Measurements from ENCODE around the gene CUEDC2. TPM values are rescaled to one million over a fixed set of nuclear protein-coding genes. Genes with fewer than 3 reads are reported as not detected.

CUEDC2 gene
- total RNA-seq, 1 experiment from 2014 or later, result 89.3 TPM

DNA sequence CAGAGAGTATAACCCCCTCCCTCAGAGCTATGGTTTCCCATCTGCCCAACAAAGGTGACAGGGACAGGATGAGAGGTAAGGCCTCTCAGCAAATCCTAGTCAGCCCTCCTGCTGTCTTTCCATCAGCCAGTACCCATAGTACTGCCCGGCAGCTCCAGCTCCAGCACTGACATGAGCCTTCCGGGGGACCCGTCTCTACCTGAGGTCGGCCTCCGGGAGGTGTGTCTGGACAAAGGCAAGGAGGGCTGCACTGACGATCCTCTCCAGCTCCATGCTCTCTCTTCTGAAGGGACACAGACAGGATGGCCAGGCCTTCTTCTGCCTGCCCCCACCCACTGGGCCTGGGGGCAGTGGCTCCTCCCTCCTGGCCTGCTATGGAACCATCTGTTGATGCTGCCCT is 7.5 kb downstream of the CUEDC2 start:
- DNase-seq (ENCODE audit: low read depth), result no peak

DNA sequence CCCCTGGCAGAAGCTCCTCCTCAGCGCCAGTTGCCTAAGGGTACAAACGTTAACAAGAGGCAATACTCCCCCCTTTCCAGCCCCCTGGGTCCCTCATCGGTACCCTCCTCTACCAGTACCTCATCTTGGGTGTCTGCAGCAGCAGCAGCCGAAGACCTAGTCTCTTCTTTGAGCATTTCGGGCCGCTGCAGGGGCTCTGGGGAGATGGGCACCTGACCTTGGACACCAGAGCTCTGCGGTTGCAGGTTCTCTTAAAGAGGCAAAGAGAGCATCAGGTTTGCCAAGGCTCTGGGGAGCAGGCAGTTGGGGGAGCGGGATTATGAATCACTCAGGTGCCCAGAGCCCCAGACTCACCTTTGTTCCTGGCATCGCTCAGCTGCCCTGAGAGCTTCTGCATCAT is 8.2 kb downstream of the CUEDC2 start:
- DNase-seq (ENCODE audit: low read depth), result no peak

DNA sequence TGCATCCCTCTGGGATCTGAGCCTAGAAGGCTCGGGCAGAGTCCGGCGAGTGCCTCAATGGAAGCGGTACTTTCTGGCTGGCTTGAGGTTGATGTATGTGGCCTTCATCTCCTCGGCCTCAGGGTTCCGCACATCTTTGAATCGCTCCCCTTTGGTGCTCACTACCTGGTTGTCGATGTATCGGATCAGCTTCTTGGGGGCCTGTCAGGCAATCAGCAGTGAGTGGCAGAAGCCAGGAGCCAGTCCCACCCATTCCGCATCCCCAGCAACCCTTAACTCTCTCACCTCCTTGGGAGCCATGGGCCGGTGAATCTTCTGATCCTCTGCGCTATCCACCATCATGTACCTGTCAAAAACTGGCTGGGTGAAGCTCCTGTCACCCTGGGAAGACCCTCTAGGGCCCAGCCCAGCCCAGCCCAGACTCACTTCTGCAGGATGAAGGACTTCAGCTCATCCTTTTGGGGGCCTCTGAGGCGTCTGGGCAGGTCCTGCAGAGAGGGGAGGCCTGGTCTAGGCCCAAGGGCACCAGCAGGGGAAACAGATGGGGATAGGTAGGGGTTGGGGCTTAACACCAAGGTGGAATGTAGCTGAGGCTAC is 8.9 kb downstream of the CUEDC2 start:
- no peak for DNase-seq (ENCODE audit: low read depth)

DNA sequence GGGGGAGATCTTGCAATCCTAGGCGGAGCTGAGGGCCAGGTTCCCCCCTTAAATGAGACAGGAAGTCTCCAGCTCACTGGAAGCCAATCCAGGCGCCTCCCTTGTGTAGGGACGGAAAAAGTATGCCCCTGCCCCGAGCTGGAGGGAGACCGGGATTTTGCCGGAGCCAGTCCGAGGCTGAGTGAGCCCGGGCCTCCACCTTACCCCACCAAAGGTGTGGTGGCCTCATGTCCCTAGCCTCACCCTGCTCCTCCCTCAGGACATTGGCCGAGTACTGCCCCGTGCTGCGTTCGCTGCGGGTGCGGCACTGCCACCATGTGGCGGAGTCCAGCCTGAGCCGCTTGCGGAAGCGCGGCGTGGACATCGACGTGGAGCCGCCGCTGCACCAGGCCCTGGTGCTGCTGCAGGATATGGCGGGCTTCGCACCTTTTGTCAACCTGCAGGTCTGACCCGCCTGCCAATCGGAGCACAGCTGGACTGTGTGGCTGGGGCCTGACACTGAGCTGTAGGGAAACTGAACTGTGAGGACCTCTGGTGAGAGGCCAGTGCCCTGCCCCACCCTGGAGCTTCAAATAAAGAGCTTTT is 9.7 kb downstream of the CUEDC2 start:
- peak; percentile 53 for DNase-seq (ENCODE audit: low read depth)

DNA sequence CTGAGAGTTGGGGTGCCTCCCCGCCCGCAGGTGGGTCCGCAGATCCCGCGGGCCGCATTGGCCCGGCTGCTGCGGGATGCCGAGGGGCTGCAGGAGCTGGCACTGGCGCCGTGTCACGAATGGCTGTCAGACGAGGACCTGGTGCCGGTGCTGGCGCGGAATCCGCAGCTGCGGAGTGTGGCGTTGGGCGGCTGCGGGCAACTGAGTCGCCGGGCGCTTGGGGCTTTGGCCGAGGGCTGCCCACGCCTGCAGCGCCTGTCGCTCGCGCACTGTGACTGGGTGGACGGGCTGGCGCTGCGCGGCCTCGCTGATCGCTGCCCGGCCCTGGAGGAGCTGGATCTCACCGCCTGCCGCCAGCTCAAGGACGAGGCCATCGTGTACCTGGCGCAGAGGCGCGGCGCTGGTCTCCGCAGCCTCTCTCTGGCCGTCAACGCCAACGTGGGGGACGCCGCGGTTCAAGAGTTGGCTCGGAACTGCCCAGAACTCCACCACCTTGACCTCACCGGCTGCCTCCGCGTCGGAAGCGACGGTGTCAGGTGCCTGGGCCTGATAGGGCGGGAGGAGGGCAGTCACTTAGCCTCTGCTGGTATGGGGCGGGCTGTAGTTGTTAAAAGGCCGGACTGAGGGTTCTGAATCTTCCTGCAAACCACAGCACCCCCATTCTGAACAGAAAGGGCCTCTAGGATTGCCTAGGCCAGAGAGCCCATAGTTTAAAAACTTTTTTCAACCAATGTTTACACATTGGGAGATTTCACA is 10.4 kb downstream of the CUEDC2 start:
- peak; percentile 11 for DNase-seq (ENCODE audit: low read depth)

DNA sequence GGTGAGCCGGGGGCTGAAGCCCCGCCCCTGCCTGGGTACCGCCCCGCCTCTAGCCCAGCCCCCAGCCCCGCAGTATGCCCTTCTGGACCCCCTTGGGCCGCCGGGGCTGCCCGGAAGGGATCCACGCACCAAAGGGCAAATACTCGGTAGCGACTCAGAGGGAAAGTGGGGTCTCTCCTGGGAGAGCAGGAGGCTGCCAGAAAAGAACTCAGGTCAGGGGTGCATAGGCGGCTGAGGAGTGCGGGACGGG is 10.9 kb downstream of the CUEDC2 start:
- DNase-seq (ENCODE audit: low read depth), result no peak

DNA sequence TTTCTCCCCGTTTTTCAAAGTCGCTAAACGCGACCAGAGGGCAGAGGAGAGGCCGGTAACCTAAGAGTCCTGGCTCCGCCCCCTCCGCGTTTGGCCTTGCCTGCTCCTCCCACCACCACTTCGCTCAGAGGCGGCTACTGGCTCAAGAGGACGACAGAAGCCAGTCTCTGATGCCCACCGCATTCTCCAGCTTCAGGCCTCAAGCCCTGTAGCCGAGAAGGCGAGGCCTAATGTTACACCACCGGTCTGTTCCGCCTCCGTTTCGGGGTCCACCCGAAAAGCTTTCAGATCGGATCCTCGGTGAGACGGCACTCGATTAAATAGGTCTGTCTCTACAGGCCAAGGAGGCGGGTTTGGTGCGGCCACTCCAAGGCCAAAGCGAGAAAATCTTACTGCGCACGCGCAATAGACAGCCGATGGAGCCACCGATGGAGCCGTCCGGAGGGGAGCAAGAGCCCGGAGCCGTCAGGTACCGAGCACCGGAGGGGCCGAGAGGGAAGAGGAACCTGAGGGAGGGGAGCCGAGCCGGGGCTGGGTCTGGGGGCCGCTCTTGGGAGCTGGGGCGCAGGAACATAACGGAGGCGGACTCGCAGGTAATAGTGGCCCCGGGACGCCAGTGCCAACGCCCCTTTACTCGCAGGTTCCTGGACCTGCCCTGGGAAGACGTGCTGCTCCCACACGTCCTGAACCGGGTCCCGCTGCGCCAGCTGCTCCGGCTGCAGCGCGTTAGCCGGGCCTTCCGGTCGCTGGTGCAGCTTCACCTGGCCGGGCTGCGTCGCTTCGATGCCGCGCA is 11.5 kb downstream of the CUEDC2 start, which contains the start of gene FBXL15:
Gene FBXL15 (plus strand): TSS at position 123 of the 793 bp plus-strand sequence. CDS start 294 bp downstream, at position 417.
- DNase-seq (ENCODE audit: low read depth), result peak; percentile 96

DNA sequence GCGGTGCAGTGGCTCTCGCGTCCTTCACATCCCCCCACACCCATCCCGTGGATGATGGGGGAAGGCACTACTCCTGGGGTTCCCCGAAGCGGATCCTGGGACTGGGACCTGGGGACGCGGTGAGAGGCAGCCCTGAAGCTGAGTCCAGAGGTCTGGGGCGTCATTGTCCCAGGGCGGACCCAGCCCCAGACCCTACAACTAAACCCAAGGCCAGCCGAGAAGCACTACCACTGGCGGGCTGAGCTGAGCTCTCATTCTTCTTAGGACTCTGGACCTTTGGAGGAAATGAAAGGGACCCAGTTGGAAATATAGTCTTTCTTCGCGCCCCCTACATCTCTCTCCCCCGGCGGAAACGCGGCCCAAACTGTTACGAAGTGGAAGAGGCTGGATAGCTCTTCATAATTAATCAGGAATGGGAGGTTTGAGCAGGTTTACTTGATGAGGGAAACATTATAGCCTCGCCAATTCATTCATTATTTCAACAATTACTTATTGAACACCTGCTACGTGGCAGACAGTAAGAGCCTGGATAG is 12.1 kb downstream of the CUEDC2 start:
- no peak for DNase-seq (ENCODE audit: low read depth)

DNA sequence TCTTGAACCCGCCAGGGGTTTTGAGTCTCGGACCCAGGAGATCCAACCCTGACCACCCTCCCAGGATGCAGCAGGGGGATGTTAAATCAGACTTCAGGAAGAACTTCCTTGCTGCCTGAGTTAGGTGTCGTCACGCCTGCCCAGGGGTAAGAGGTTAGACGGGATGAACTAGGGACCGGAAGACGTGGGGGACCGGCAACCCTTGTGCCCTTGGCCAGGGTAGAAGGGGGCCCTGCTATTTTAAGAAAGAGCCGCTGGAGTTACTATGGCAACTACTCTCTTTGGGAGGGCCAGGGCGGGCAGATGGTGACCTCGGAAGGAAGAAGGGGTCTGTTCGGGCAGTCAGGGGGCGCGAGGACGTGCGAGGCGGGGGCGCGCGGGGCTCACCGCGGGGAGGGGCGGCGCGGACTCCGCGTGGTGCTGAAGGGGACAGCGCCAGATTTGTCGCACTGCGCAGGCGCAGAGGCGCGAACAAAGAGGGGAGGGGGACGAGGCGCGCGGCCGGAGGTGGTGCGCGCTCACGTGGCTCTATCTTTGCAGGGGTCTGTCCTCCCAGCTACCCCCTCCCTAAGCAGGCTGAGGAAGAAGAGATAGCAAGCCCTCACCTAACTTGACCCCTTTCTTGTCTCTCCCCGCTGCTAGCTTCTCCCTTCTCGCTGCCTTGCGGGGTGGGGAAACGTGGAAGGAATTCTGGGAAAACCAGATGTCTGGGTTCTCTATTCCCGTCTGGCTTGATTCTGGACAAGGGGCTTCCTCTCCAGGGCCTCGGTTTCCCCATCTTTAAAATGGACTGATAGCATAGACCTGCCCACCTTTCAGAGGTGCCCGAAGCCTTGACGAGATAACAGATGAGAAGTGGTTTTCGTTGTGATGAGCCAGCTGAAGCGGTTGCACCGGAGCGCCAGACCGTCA is 12.8 kb downstream of the CUEDC2 start:
- peak; percentile 10 for DNase-seq (ENCODE audit: low read depth)

DNA sequence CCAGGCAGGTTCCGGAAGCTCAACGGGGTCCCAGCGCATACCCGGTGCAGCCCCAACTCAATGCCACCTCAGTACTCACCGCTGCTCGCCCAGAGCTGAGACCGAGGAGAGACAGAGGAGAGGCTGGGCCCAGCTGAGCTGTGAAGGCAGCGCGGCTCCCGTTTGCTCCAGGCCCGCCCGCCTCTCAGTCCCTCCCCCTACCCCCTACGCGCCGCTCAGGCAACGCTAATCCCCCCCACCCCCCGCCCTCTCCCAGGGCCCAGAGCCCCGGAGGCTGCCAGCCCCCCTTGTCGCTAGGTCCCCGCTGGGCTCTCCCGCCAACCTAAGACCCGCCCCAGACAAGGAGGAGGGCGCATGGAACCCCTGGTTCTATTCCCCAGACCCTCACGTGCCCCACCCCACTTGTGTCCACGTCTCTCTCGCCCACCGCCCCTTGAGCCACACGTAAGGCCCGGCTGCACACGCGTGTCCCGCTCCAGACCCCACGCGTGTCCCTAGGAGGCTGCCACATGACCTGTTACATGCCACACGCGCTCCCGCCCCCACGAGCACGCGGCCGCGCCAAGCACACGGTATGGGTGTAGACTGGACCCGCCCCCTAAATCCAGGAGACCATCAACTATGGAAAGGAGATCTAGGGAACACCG is 13.6 kb downstream of the CUEDC2 start, which contains the start of gene PSD:
Gene PSD (minus strand): TSS at position 164 of the 647 bp plus-strand sequence. CDS start 1,747 bp downstream, outside the sequence.
- DNase-seq (ENCODE audit: low read depth), result no peak

DNA sequence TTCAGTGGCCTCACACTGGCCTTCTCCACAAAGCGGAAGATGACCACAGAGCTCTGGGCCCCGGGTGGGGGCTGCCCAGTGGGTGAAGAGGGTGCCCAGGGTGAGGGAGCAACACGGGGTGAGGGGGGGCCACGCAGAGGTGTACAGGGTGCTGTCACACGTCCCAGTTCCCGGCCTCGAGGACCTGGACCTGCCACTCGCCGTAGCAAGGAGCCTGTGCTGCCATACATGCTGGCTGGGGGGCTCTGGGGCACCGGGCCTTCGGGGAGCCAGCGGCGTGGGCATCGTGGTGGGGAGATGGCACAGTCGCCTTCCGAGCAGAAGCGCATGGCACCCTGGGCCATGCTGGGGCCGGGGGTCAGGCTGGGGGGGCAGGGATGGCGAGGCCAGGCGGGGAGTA is 15.7 kb downstream of the CUEDC2 start:
- no peak for DNase-seq (ENCODE audit: low read depth)

DNA sequence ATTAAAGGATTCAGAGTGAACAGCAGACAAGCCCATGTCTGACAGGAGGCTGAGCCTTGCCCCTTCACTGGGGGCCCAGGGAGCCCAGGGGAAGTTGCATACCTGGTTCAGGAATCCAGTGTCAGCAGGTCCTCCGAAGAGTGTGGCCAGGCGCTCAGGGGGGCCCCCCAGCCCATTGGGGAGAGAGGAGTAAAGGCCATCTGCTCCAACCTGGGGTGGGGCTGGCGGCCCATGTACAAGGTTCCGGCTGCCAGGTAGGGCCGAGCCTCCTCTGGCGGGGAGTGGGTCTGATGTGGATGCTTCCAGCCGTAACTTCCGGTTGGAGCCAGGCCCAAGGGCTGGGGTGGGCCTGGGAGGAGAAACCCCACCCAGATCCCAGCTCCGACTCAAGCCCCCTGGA is 16.1 kb downstream of the CUEDC2 start:
- no peak for DNase-seq (ENCODE audit: low read depth)

DNA sequence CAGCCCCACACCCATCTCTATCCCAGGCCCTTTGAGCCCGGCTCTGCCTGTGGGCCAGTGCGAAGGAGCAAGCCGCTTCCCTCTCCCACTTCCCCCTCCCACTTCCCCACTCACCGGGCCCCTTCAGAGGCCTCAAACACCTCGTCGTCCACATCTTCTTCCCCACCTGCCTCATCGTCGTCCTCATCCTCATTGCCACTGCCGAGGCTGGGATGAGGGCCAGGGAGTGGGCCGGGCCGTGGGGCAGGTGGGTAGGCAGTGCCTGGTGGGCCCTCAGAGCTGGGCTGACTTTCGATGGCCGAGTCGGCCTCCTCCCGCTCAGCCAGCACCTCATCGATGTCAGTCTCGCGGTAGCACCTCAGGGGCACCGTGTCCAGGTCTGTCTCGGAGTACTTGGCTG is 17.6 kb downstream of the CUEDC2 start:
- no peak for DNase-seq (ENCODE audit: low read depth)

DNA sequence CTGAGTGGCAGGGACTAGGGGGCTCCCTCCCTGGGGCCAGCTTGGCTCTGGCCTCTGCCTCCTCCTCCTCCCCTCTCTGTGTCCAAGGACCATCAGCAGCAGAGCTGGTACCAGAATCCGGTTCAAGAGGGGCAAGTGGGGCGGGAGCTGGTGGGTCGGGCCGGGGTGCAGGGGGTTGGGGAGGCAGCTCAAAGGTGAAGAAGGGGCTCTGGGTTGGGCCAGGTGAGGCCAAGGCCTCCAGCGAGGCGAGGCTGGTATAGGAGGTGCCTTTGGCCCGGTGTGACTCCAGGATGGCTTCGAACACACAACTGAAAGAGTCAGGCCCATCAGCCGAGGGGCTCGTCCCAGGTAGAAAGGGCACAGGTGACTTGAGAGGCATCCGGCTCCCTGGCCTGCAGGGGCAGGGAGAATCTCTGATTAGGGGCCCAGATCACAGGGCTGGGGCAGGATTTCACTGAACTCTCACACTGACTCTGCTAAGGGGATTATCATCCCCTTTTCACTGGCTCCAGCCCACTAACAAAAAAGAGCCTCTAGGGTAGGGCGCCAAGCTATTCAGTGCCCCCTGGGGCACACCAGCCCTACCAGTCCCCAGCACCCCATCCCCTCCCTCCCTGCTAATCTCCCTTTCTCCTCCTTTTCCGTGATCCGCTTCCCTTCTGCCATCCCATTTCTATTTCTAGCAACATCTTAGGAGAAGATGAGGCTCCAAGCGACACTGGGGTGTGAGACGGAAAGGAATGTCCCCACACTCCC is 18.4 kb downstream of the CUEDC2 start:
- no peak for DNase-seq (ENCODE audit: low read depth)

DNA sequence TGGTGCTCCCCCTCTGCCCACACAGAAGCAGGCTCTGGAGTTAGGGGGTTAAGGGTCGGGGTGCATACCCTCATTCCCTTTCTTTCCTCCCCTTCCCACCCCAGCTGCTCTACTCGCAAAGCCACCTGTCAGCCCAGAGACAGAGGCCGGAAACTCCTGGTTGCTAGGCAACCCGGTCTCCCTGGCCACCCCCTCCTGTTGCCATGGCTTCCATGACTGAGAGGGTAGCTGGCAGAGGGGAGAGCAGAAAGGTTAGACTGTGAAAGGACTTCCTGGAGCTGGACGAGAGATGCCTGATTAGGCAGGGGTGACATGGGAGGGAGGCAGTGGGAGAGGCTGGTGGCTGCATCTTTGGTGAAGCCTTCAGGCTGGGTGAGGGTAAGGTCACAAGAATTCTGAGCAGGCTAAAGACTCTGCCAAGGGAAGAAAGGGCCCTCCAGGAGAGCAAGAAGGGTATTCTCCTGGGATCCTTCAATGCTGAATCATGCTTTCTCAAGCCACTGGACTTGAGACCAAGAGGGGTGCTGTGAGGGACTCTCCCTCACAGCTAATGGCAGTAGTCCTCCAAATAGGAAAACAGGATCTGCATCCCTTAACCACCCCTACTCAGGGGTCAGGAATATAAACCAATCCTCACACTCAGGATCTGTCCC is 19.2 kb downstream of the CUEDC2 start:
- peak; percentile 37 for DNase-seq (ENCODE audit: low read depth)

DNA sequence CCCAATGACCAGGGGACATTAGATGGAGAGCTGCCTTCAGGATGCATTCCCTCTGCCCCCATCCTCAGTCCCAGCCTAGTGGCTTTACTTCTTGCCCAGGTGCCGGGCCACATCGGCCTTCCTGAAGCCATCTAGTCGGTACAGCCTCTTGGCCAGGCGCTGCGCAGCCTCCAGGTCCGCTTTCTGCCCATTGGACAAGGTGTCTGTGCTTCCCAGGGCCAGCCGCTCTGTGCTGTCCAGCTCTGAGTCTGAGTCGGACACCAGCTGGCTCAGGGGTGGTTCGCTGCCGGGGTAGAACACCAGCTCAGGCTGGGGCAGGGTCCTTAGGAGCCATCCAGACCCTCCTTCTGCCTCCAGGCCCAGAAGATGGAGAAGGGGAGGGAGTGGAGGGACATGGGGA is 20.1 kb downstream of the CUEDC2 start:
- no peak for DNase-seq (ENCODE audit: low read depth)

DNA sequence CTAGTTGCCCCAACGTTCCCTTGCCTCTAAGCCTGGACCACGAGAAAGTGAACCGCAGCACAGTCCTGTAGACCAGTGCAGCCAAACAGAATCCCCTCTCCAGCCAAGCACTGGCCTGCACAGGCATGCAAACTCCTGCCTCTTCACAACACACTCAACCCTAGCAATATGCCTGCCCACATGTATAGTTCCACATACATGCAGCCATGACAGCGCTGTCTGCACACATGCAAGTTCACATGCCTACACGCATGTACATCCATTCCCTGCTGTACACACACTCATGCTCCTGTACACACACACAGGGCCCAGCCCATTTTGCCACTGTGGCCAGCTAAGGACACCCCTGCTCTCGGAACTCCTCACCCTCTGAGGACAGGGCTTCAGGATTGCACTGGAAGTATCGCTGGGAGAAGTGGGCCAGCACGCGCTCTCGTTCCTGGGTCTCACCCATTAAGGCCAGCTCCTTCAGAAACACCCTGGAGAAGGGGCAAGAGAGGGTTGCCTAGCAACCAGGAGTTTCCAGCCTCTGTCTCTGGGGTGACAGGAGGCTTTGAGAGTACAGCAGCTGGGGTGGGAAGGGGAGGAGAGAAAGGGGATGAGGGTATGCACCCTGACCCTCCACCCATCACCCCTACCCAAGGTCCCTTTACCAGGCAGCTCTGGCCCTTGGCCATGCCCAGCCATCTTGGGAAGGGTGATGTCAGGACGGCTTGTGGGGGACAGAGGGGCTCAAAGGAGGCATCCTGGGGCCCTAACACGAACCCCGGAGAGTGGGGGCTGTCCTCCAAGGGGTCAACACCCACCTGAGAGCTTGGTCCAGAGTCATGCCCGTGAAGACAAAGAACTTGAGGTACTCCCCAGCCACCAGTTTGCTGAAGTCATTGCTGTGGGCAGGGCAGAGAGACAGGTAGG is 20.8 kb downstream of the CUEDC2 start:
- no peak for DNase-seq (ENCODE audit: low read depth)
